GM23248 (cell line): ENCODE measurements around the gene PCDHGA1. TPM values are rescaled to one million over a fixed set of nuclear protein-coding genes. Genes with fewer than 3 reads are reported as not detected.
A peak's percentile ranks its signal among the peaks of the same experiment; 100 is the strongest.

ENCODE experiments used
- DNase-seq: peaks from one replicate; pipeline ENCODE4 v3.0.0-alpha.2; 2015
- H2AFZ ChIP-seq: fragments of 200-600 bp; sonication (generic); 2 replicates; pipeline ENCODE4 v1.6.1; 2016; ENCODE audit warnings: antibody characterized with exemption
- H3F3A ChIP-seq: fragments of 200-600 bp; sonication (generic); 2 replicates; pipeline ENCODE4 v1.6.1; 2016; ENCODE audit warnings: mild to moderate bottlenecking, antibody characterized with exemption, mixed run types; ENCODE audit not compliant: insufficient read depth
- H3K27ac ChIP-seq: fragments of 200-600 bp; sonication (generic); 2 replicates; pipeline ENCODE4 v1.5.1; 2016; ENCODE audit warnings: mild to moderate bottlenecking
- H3K27me3 ChIP-seq: fragments of 200-600 bp; sonication (generic); replicated peaks from 2 replicates; pipeline ENCODE4 v1.6.1; 2016; ENCODE audit warnings: mild to moderate bottlenecking; ENCODE audit not compliant: insufficient read depth
- H3K36me3 ChIP-seq: fragments of 200-600 bp; sonication (generic); 2 replicates; pipeline ENCODE4 v1.6.1; 2016; ENCODE audit warnings: low read depth, mild to moderate bottlenecking
- H3K4me1 ChIP-seq: fragments of 200-600 bp; sonication (generic); 2 replicates; pipeline ENCODE4 v1.6.1; 2016; ENCODE audit warnings: mild to moderate bottlenecking; ENCODE audit not compliant: insufficient read depth
- H3K4me2 ChIP-seq: fragments of 200-600 bp; sonication (generic); one replicate; pipeline ENCODE4 v1.6.1; 2016; ENCODE audit warnings: mild to moderate bottlenecking; ENCODE audit not compliant: unreplicated experiment
- H3K4me3 ChIP-seq: fragments of 200-600 bp; sonication (generic); 2 replicates; pipeline ENCODE4 v1.5.1; 2016; ENCODE audit warnings: mild to moderate bottlenecking
- H3K79me2 ChIP-seq: fragments of 200-600 bp; sonication (generic); 2 replicates; pipeline ENCODE4 v1.6.1; 2016; ENCODE audit warnings: mild to moderate bottlenecking; ENCODE audit not compliant: insufficient read depth
- H3K9ac ChIP-seq: fragments of 200-600 bp; sonication (generic); 2 replicates; pipeline ENCODE4 v1.6.1; 2016; ENCODE audit warnings: mild to moderate bottlenecking
- H3K9me2 ChIP-seq: fragments of 200-600 bp; sonication (generic); 2 replicates; pipeline ENCODE4 v1.6.1; 2016; ENCODE audit warnings: mixed run types, mild to moderate bottlenecking, moderate library complexity; ENCODE audit not compliant: insufficient read depth
- H3K9me3 ChIP-seq: fragments of 200-600 bp; sonication (generic); one replicate; pipeline ENCODE4 v1.6.1; 2017; ENCODE audit warnings: low read depth
- H4K20me1 ChIP-seq: fragments of 200-600 bp; sonication (generic); 2 replicates; pipeline ENCODE4 v1.6.0; 2016; ENCODE audit not compliant: insufficient read depth
- EZH2 ChIP-seq: fragments of 200-600 bp; sonication (generic); IDR thresholded peaks from 2 replicates; pipeline ENCODE4 v1.6.1; 2018; ENCODE audit warnings: antibody characterized with exemption, mild to moderate bottlenecking; ENCODE audit not compliant: insufficient read depth, poor library complexity, severe bottlenecking
- EZH2phosphoT487 ChIP-seq: fragments of 200-600 bp; sonication (generic); IDR thresholded peaks from 2 replicates; pipeline ENCODE4 v1.6.1; 2018; ENCODE audit warnings: antibody characterized with exemption, moderate library complexity, mild to moderate bottlenecking, low read depth; ENCODE audit not compliant: insufficient read depth
- WGBS, 2 experiments: methylation state at CpG; one replicate each; pipeline ENCODE4 v1.1.6; 2015 to 2017; ENCODE audit warnings: low lambda C conversion rate in 2 of 2, low coverage in 1 of 2; ENCODE audit errors: missing lambda C conversion rate in 2 of 2; 5-methylcytosine and 5-hydroxymethylcytosine counted together
- in situ Hi-C: fragments of 300-500 bp; cut with MboI; formaldehyde crosslinking; loops from 2 replicates; pipeline ENCODE4 v1.15.0; 2020
- polyA plus RNA-seq: library from polyadenylated mRNA; unstranded; fragments of >200 nt; fragmentation: Nextera tagmentation; extraction: Ambion mirVana; gene quantifications from 2 replicates; pipeline ENCODE4 v1.2.1, GENCODE V29; 2016
- total RNA-seq: library from RNA; depleted of rRNA; stranded (reverse); fragments of >200 nt; shearing (Covaris generic); gene quantifications from 2 replicates; pipeline ENCODE4 v1.2.3, GENCODE V29; 2014

The PCDHGA1 gene
- total and polyA plus RNA-seq, 2 experiments from 2014 or later = 0.63 to 1.8 TPM

GRCh38 chr5:141419074-141419880 is 89.0 kb downstream of the PCDHGA1 start:
- TF ChIP-seq EZH2phosphoT487 = no peak
- TF ChIP-seq EZH2 = no peak
- H3K4me1 ChIP-seq = peaks cover 17% of the 10 kb centered on the region; the same call in 1 of the 2 replicates
- in situ Hi-C loops = loop anchor here (5.0 kb wide), 1 partner anchor 143 kb away; no protein-coding TSS in a partner anchor
- 46 to 47% methylated on average over 68 to 74 of the region's 74 CpGs for WGBS, 2 experiments
- H3K9me3 ChIP-seq = no peaks in the 10 kb centered on the region
- no peaks in the 10 kb centered on the region for H3K9me2 ChIP-seq
- peaks cover 27% of the 10 kb centered on the region for H3F3A ChIP-seq
- no peaks in the 10 kb centered on the region for H3K27me3 ChIP-seq
- DNase-seq = no peak
- H4K20me1 ChIP-seq = no peaks in the 10 kb centered on the region
- H2AFZ ChIP-seq = 0 out of 2 replicates have a peak overlapping the region, but pooled peaks have one; percentile 72
- H3K27ac ChIP-seq = no peak overlapping the region
- 0 out of 2 replicates have a peak, but pooled peaks cover 3% of the 10 kb centered on the region for H3K36me3 ChIP-seq
- no peak overlapping the region for H3K4me2 ChIP-seq
- H3K4me3 ChIP-seq = no peak overlapping the region; the same call in 1 of the 2 replicates
- peaks cover 36% of the 10 kb centered on the region for H3K79me2 ChIP-seq
- no peak overlapping the region for H3K9ac ChIP-seq

- Histone ChIP-seq H3K27me3 (no peaks in the 10 kb centered on the region), H3K9me3 (no peaks in the 10 kb centered on the region), H4K20me1 (no peaks in the 10 kb centered on the region), H3K27ac (peak within 1 kb of the TSS; percentile 65), H3K9ac (peak within 1 kb of the TSS; percentile 77), H3K79me2 (peaks cover 53% of the 10 kb centered on the region), H2AFZ (peak within 1 kb of the TSS; percentile 80), H3F3A (peaks cover 27% of the 10 kb centered on the region), H3K4me1 (peaks cover 20% of the 10 kb centered on the region; the same call in 1 of the 2 replicates), H3K4me3 (peak within 1 kb of the TSS; percentile 80), H3K9me2 (no peaks in the 10 kb centered on the region), H3K36me3 (0 out of 2 replicates have a peak, but pooled peaks cover 3% of the 10 kb centered on the region), H3K4me2 (peak within 1 kb of the TSS; percentile 79)
- peak; percentile 88 for DNase-seq
- 11 to 14% methylated on average over 42 of the region's 42 CpGs for whole genome bisulfite sequencing, 2 experiments
- in situ Hi-C loops = no loop called here
- TF ChIP-seq EZH2 (no peak), EZH2phosphoT487 (no peak)
Observed at GRCh38 chr5:141420855-141421488, 90.7 kb downstream of the PCDHGA1 start, which contains the start of gene PCDHGA11. Gene PCDHGA11, plus strand, starts transcription at chr5:141421051. Its CDS starts 177 bp downstream, at chr5:141421228.

- Histone ChIP-seq H4K20me1 (no peaks in the 10 kb centered on the region), H3K27me3 (no peaks in the 10 kb centered on the region), H3K9me2 (no peaks in the 10 kb centered on the region), H2AFZ (peak overlapping the region; percentile 80), H3K9ac (peak overlapping the region; percentile 77), H3K4me3 (peak overlapping the region; percentile 80), H3K9me3 (no peaks in the 10 kb centered on the region), H3K4me2 (peak overlapping the region; percentile 79), H3K27ac (peak overlapping the region; percentile 65), H3K4me1 (peaks cover 20% of the 10 kb centered on the region; the same call in 1 of the 2 replicates), H3K36me3 (0 out of 2 replicates have a peak, but pooled peaks cover 3% of the 10 kb centered on the region), H3K79me2 (peaks cover 58% of the 10 kb centered on the region), H3F3A (peaks cover 27% of the 10 kb centered on the region)
- peak; percentile 60 for DNase-seq
- TF ChIP-seq EZH2phosphoT487 = no peak
- no peak for TF ChIP-seq EZH2
- in situ Hi-C loops = no loop called here
- 16 to 18% methylated on average over 13 of the region's 13 CpGs for WGBS, 2 experiments
Observed at GRCh38 chr5:141421489-141421855, 91.2 kb downstream of the PCDHGA1 start.

- in situ Hi-C loops = no loop called here
- Histone ChIP-seq H4K20me1 (no peaks in the 10 kb centered on the region), H3K4me3 (peak overlapping the region; percentile 80; the same call in 1 of the 2 replicates), H3K4me2 (peak overlapping the region; percentile 59), H3K9me2 (no peaks in the 10 kb centered on the region), H3K27ac (no peak overlapping the region), H2AFZ (no peak overlapping the region), H3K79me2 (peaks cover 59% of the 10 kb centered on the region), H3K27me3 (no peaks in the 10 kb centered on the region), H3K9me3 (no peaks in the 10 kb centered on the region), H3K4me1 (peaks cover 15% of the 10 kb centered on the region; the same call in 1 of the 2 replicates), H3K9ac (no peak overlapping the region), H3F3A (peaks cover 27% of the 10 kb centered on the region), H3K36me3 (peaks cover 3% of the 10 kb centered on the region; the same call in 1 of the 2 replicates)
- TF ChIP-seq EZH2phosphoT487 (no peak), EZH2 (no peak)
- DNase-seq = no peak
- WGBS, 2 experiments = 44% methylated on average over 25 to 41 of the region's 42 CpGs
Observed at GRCh38 chr5:141422742-141423291, 92.5 kb downstream of the PCDHGA1 start.
